AG09309 (cell line): ENCODE results near the gene SLC15A3.

Experiments used
- DNase-seq: peaks from one replicate; pipeline ENCODE4 v3.0.0-alpha.2; 2010; ENCODE audit warnings: low read depth
- H3K4me3 ChIP-seq: 2 replicates; pipeline ENCODE4 v1.5.1; 2011; ENCODE audit warnings: mild to moderate bottlenecking, low read depth, low read length, moderate library complexity; ENCODE audit not compliant: control insufficient read depth
- CTCF ChIP-seq: IDR thresholded peaks from 2 replicates; pipeline ENCODE4 v1.5.1; 2011; ENCODE audit warnings: mild to moderate bottlenecking, low read depth, low read length, inconsistent platforms; ENCODE audit not compliant: insufficient read depth, control insufficient read depth; ENCODE audit errors: missing control alignments

The SLC15A3 gene

GRCh38 chr11:60933416-60934123, 18.4 kb downstream of the SLC15A3 start:
- no peak for DNase-seq
- H3K4me3 ChIP-seq = no peak overlapping the region
- TF ChIP-seq CTCF = no peak

- DNase-seq = no peak
- TF ChIP-seq CTCF = no peak
- no peak overlapping the region for H3K4me3 ChIP-seq
Measured at GRCh38 chr11:60932605-60933356, 19.2 kb downstream of the SLC15A3 start.

GRCh38 chr11:60931917-60932316, 20.1 kb downstream of the SLC15A3 start:
- no peak overlapping the region for H3K4me3 ChIP-seq
- no peak for DNase-seq
- TF ChIP-seq CTCF = no peak

- TF ChIP-seq CTCF = no peak
- DNase-seq = no peak
- no peak overlapping the region for H3K4me3 ChIP-seq
Measured at GRCh38 chr11:60930394-60930793, 21.6 kb downstream of the SLC15A3 start.

- TF ChIP-seq CTCF = no peak
- DNase-seq = no peak
Measured at GRCh38 chr11:60929764-60930163, 22.2 kb downstream of the SLC15A3 start.

GRCh38 chr11:60928563-60929001, 23.4 kb downstream of the SLC15A3 start:
- no peak for DNase-seq
- no peak overlapping the region for H3K4me3 ChIP-seq
- no peak for TF ChIP-seq CTCF

More at GRCh38 chr11:60929764-60930163, 22.2 kb downstream of the SLC15A3 start:
- H3K4me3 ChIP-seq = no peak overlapping the region
